K562 (cell line): ENCODE data around the gene ZNF334. TPM values are rescaled to one million over a fixed set of nuclear protein-coding genes. Genes with fewer than 3 reads are reported as not detected.

Source experiments
- ATAC-seq: fragments of 200-7000 bp; cut with Tn5 transposase; 3 replicates; pipeline ENCODE4 v1.9.1; 2020; ENCODE audit warnings: moderate library complexity
- BruUV-seq: library from RNA; stranded (reverse); fragments of 400-500 nt; replicated peaks from 2 replicates; lab custom pipeline; 2021; lab: Mats Ljungman, UMichigan
- CTCF ChIA-PET: fragments of 300-600 bp; formaldehyde crosslinking; extraction: SDS; loops from one replicate; lab custom pipeline; 2021; ENCODE audit warnings: low intra/inter-chr PET ratio; lab: Yijun Ruan, JAX
- POLR2A ChIA-PET: fragments of 300-600, 350-650 bp; sonication (Branson Sonifier 250); formaldehyde crosslinking; extraction: SDS; loops from one replicate; lab custom pipeline; 2021; ENCODE audit warnings: antibody characterized with exemption, inconsistent platforms; lab: Yijun Ruan, JAX
- DNase-seq, 4 experiments: peaks; one replicate each; pipeline versions ENCODE4 v3.0.0 to v3.0.0-alpha.2; 2011 to 2018; ENCODE audit warnings: low spot score in 3 of 4, mixed read lengths in 3 of 4; ENCODE audit errors: extremely low read depth in 1 of 4
- FAIRE-seq: peaks from 2 replicates; lab custom pipeline; 2011; peaks lifted over from hg19 to GRCh38; lab: Jason Lieb, UNC
- H2AFZ ChIP-seq: 2 replicates; pipeline ENCODE4 v1.6.0; 2011; ENCODE audit warnings: low read depth, low read length, control low read depth, inconsistent platforms
- H3K27ac ChIP-seq: fragments of 200-600 bp; 3 replicates; pipeline ENCODE4 v1.8.0; 2011; ENCODE audit warnings: low read depth, mild to moderate bottlenecking, control low read depth, inconsistent platforms, low read length, moderate library complexity, mixed read lengths; ENCODE audit errors: extremely low read depth
- H3K27me3 ChIP-seq, 2 experiments: fragments of 300-600 bp in 1 of 2; 2 replicates in 1 of 2; 3 replicates in 1 of 2; pipeline versions ENCODE4 v1.6.0 to v1.8.0; 2011; ENCODE audit warnings: inconsistent platforms in 2 of 2, low read length in 2 of 2, mild to moderate bottlenecking in 1 of 2, mixed read lengths in 1 of 2, moderate library complexity in 1 of 2; ENCODE audit not compliant: control insufficient read depth in 2 of 2, insufficient read depth in 2 of 2
- H3K36me3 ChIP-seq: fragments of 300-600 bp; 3 replicates; pipeline ENCODE4 v1.8.0; 2011; ENCODE audit warnings: mild to moderate bottlenecking, low read length, inconsistent platforms; ENCODE audit not compliant: control insufficient read depth, insufficient read depth
- H3K4me1 ChIP-seq, 2 experiments: fragments of 200-600 bp in 1 of 2; replicated peaks in 1 of 2; 2 replicates in 1 of 2; 3 replicates in 1 of 2; pipeline versions ENCODE4 v1.5.1 to v1.8.0; 2011; ENCODE audit warnings: inconsistent platforms in 2 of 2, low read length in 2 of 2, mild to moderate bottlenecking in 1 of 2, mixed read lengths in 1 of 2, moderate library complexity in 1 of 2; ENCODE audit not compliant: control insufficient read depth in 2 of 2, insufficient read depth in 2 of 2
- H3K4me2 ChIP-seq: 2 replicates; pipeline ENCODE4 v1.6.1; 2011; ENCODE audit warnings: low read length, control low read depth, inconsistent platforms, mixed read lengths; ENCODE audit not compliant: insufficient read depth
- H3K4me3 ChIP-seq: fragments of 200-600 bp; sonication (generic), shearing (Covaris generic); 2 replicates; pipeline ENCODE4 v1.5.1; 2016; ENCODE audit warnings: control low read depth, inconsistent platforms
- H3K79me2 ChIP-seq: fragments of 200-600 bp; 3 replicates; pipeline ENCODE4 v1.8.0; 2011; ENCODE audit warnings: low read length, inconsistent platforms; ENCODE audit not compliant: control insufficient read depth, insufficient read depth
- H3K9ac ChIP-seq, 2 experiments: 2 replicates each; pipeline versions ENCODE4 v1.6.0 to v1.6.1; 2011; ENCODE audit warnings: low read depth in 2 of 2, low read length in 2 of 2, control low read depth in 1 of 2, inconsistent platforms in 1 of 2, mild to moderate bottlenecking in 1 of 2, mixed read lengths in 1 of 2; ENCODE audit not compliant: insufficient read depth in 1 of 2
- H3K9me1 ChIP-seq: one replicate; pipeline ENCODE4 v1.6.0; 2011; ENCODE audit warnings: inconsistent platforms, mild to moderate bottlenecking, low read length, moderate library complexity; ENCODE audit not compliant: control insufficient read depth, insufficient read depth
- H3K9me3 ChIP-seq: replicated peaks from 2 replicates; pipeline ENCODE4 v1.5.1; 2011; ENCODE audit warnings: low read depth, low read length, inconsistent platforms; ENCODE audit not compliant: control insufficient read depth, insufficient read depth
- H4K20me1 ChIP-seq: replicated peaks from 2 replicates; pipeline ENCODE4 v1.6.1; 2011; ENCODE audit warnings: low read length, inconsistent platforms, mixed read lengths; ENCODE audit not compliant: control insufficient read depth, insufficient read depth
- E2F4 ChIP-seq: sonication (generic); formaldehyde crosslinking; IDR thresholded peaks from 2 replicates; pipeline ENCODE4 v1.8.0; 2022; ENCODE audit warnings: mild to moderate bottlenecking, low read depth, missing genetic modification reagents
- FOS ChIP-seq: IDR thresholded peaks from 3 replicates; pipeline ENCODE4 v1.6.1; 2011; ENCODE audit not compliant: insufficient read length; ENCODE audit errors: extremely low read depth
- KAT2B ChIP-seq: IDR thresholded peaks from one replicate; pipeline ENCODE4 v1.6.1; 2012; ENCODE audit warnings: low read depth, mild to moderate bottlenecking, control low read depth, inconsistent platforms, low read length, moderate library complexity
- NFYB ChIP-seq: IDR thresholded peaks from 2 replicates; pipeline ENCODE4 v1.6.1; 2011; ENCODE audit warnings: mild to moderate bottlenecking, moderate library complexity; ENCODE audit not compliant: insufficient read length; ENCODE audit errors: extremely low read depth
- RAD51 ChIP-seq: fragments of 450-650 bp; IDR thresholded peaks from 2 replicates; pipeline ENCODE4 v1.7.1; 2016; ENCODE audit warnings: low read depth, mild to moderate bottlenecking, borderline replicate concordance
- SMARCC2 ChIP-seq: fragments of 450-650 bp; IDR thresholded peaks from 2 replicates; pipeline ENCODE4 v1.6.1; 2017; ENCODE audit warnings: antibody characterized with exemption, moderate library complexity, mild to moderate bottlenecking, low read depth
- USF1 ChIP-seq: sonication (generic); formaldehyde crosslinking; IDR thresholded peaks from 2 replicates; pipeline ENCODE4 v1.9.0; 2022; ENCODE audit warnings: mild to moderate bottlenecking, missing genetic modification reagents
- VEZF1 ChIP-seq: fragments of 200-800 bp; sonication (Bioruptor generic); IDR thresholded peaks from 2 replicates; pipeline ENCODE4 v1.6.1; 2017; ENCODE audit warnings: missing genetic modification characterization, missing compliant biosample characterization
- WGBS: fragments of 100-300 bp; shearing (Covaris generic); methylation state at CpG from one replicate; pipeline ENCODE4 v1.1.6; 2016; ENCODE audit warnings: low coverage, mixed read lengths; ENCODE audit not compliant: insufficient coverage; ENCODE audit errors: missing lambda C conversion rate; 5-methylcytosine and 5-hydroxymethylcytosine counted together
- in situ Hi-C: fragments of 300-500 bp; cut with MboI; formaldehyde crosslinking; loops from 4 replicates; pipeline ENCODE4 v1.15.0; 2018; ENCODE audit warnings: inconsistent platforms, mixed read lengths
- intact Hi-C: fragments of 100-400 bp; cut with micrococcal nuclease; formaldehyde crosslinking; loops from 2 replicates; pipeline ENCODE4 v1.14.2; 2022
- polyA plus RNA-seq, 8 experiments: library from polyadenylated mRNA; depleted of rRNA in 4 of 8; stranded (reverse) in 5 of 8; unstranded in 3 of 8; fragments of >200 nt; fragmentation: Nextera tagmentation in 2 of 8; fragmentation: Illumina TruSeq in 1 of 8; extraction: Ambion mirVana in 2 of 8; extraction: Trizol in 1 of 8; gene quantifications; 2 replicates each; pipeline versions ENCODE4 v1.2.1 to v1.2.3, GENCODE V29; 2011 to 2014; ENCODE audit warnings: inconsistent platforms in 1 of 8, missing spikeins in 1 of 8
- total RNA-seq, 7 experiments: library from RNA; depleted of rRNA in 6 of 7; stranded (reverse); fragments of >200 nt in 6 of 7; fragmentation: Illumina TruSeq in 2 of 7; extraction: Trizol in 2 of 7; gene quantifications; 2 replicates each; pipeline versions ENCODE4 v1.2.1 to v1.2.3, GENCODE V29; 2011 to 2021; ENCODE audit warnings: low replicate concordance in 1 of 7
- TF ChIP-seq, protein P1 (sequence below): fragments of 450-650 bp; formaldehyde crosslinking; IDR thresholded peaks from 2 replicates; pipeline ENCODE4 v1.4.0; 2020; ENCODE audit warnings: mild to moderate bottlenecking, mixed read lengths
- TF ChIP-seq, protein P2 (sequence below): sonication (generic); formaldehyde crosslinking; IDR thresholded peaks from 2 replicates; pipeline ENCODE4 v1.5.0; 2020; ENCODE audit warnings: missing genetic modification reagents

Gene ZNF334
- total and polyA plus RNA-seq, 9 of the 15 experiments (the other 6 are each of a cell fraction or from before 2014, with no cell fraction given) = 0.06 to 0.27 (median 0.21) TPM; not detected in 1

DNA sequence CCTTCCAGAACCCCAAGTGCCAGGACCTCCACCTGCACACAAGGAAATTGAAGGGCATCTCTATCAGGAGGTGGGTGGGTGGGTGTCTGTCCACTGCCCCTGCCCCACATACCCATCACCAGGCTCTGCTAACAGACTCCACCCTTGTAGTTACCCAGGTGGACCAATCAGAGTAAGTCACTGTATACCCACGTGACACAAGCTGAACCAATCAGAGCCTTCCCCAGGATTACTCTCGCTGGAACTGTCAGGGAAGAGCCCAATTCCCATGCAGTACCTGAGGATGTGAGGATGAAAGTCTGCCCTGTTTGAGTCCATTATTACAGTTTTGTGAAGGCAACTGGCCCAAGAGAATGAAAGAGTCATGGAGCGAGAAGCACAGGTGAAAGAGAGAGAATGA lies 32.9 kb upstream of the ZNF334 start:
- CTCF ChIA-PET = no interaction called here
- DNase-seq (peak; percentile 12 to 74 (median 61)), ATAC-seq (peak; percentile 69), FAIRE-seq (peak; percentile 67)
- Histone ChIP-seq H3K27ac (no peak overlapping the region), H3K4me2 (no peak overlapping the region), H3K27me3 (peaks cover 9 to 50% of the 10 kb centered on the region in 2 experiments; a peak in 4 of 5 replicates), H2AFZ (no peak overlapping the region), H4K20me1 (no peaks in the 10 kb centered on the region), H3K9ac (no peak overlapping the region), H3K4me3 (no peak overlapping the region), H3K4me1 (peaks cover 0 to 14% of the 10 kb centered on the region in 2 experiments; a peak in 1 of 5 replicates), H3K79me2 (no peaks in the 10 kb centered on the region), H3K9me3 (no peaks in the 10 kb centered on the region), H3K36me3 (no peaks in the 10 kb centered on the region), H3K9me1 (no peaks in the 10 kb centered on the region)
- no TSS peak for BruUV-seq
- POLR2A ChIA-PET = no interaction called here
- in situ Hi-C loops = no loop called here
- intact Hi-C loops = no loop called here
- 3% methylated on average over 3 of the region's 3 CpGs for WGBS
- TF ChIP-seq SMARCC2 (no peak), USF1 (CRISPR knock-in tag) (peak; percentile 85), NFYB (peak; percentile 82), FOS (peak; percentile 37), RAD51 (peak; percentile 80), KAT2B (no peak), E2F4 (no peak), VEZF1 (CRISPR knock-in tag) (no peak)
- TF ChIP-seq, protein P1, sequence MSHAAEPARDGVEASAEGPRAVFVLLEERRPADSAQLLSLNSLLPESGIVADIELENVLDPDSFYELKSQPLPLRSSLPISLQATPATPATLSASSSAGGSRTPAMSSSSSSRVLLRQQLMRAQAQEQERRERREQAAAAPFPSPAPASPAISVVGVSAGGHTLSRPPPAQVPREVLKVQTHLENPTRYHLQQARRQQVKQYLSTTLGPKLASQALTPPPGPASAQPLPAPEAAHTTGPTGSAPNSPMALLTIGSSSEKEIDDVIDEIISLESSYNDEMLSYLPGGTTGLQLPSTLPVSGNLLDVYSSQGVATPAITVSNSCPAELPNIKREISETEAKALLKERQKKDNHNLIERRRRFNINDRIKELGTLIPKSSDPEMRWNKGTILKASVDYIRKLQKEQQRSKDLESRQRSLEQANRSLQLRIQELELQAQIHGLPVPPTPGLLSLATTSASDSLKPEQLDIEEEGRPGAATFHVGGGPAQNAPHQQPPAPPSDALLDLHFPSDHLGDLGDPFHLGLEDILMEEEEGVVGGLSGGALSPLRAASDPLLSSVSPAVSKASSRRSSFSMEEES = peak; percentile 41
- TF ChIP-seq, protein P2, sequence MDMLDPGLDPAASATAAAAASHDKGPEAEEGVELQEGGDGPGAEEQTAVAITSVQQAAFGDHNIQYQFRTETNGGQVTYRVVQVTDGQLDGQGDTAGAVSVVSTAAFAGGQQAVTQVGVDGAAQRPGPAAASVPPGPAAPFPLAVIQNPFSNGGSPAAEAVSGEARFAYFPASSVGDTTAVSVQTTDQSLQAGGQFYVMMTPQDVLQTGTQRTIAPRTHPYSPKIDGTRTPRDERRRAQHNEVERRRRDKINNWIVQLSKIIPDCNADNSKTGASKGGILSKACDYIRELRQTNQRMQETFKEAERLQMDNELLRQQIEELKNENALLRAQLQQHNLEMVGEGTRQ (CRISPR knock-in tag) = peak; percentile 85
